GM23248 (cell line): Measurements from ENCODE around the gene MRE11. TPM values are rescaled to one million over a fixed set of nuclear protein-coding genes. Genes with fewer than 3 reads are reported as not detected.
"Not testable (repeated sequence)": the region's sequence is repeated elsewhere in the genome, so short reads cannot be mapped to it uniquely, and the experiment has no call there.

ENCODE experiments used
- DNase-seq: peaks from one replicate; pipeline ENCODE4 v3.0.0-alpha.2; 2015
- H2AFZ ChIP-seq: fragments of 200-600 bp; sonication (generic); 2 replicates; pipeline ENCODE4 v1.6.1; 2016; ENCODE audit warnings: antibody characterized with exemption
- H3F3A ChIP-seq: fragments of 200-600 bp; sonication (generic); 2 replicates; pipeline ENCODE4 v1.6.1; 2016; ENCODE audit warnings: mild to moderate bottlenecking, antibody characterized with exemption, mixed run types; ENCODE audit not compliant: insufficient read depth
- H3K27ac ChIP-seq: fragments of 200-600 bp; sonication (generic); 2 replicates; pipeline ENCODE4 v1.5.1; 2016; ENCODE audit warnings: mild to moderate bottlenecking
- H3K27me3 ChIP-seq: fragments of 200-600 bp; sonication (generic); replicated peaks from 2 replicates; pipeline ENCODE4 v1.6.1; 2016; ENCODE audit warnings: mild to moderate bottlenecking; ENCODE audit not compliant: insufficient read depth
- H3K36me3 ChIP-seq: fragments of 200-600 bp; sonication (generic); 2 replicates; pipeline ENCODE4 v1.6.1; 2016; ENCODE audit warnings: low read depth, mild to moderate bottlenecking
- H3K4me1 ChIP-seq: fragments of 200-600 bp; sonication (generic); 2 replicates; pipeline ENCODE4 v1.6.1; 2016; ENCODE audit warnings: mild to moderate bottlenecking; ENCODE audit not compliant: insufficient read depth
- H3K4me2 ChIP-seq: fragments of 200-600 bp; sonication (generic); one replicate; pipeline ENCODE4 v1.6.1; 2016; ENCODE audit warnings: mild to moderate bottlenecking; ENCODE audit not compliant: unreplicated experiment
- H3K4me3 ChIP-seq: fragments of 200-600 bp; sonication (generic); 2 replicates; pipeline ENCODE4 v1.5.1; 2016; ENCODE audit warnings: mild to moderate bottlenecking
- H3K79me2 ChIP-seq: fragments of 200-600 bp; sonication (generic); 2 replicates; pipeline ENCODE4 v1.6.1; 2016; ENCODE audit warnings: mild to moderate bottlenecking; ENCODE audit not compliant: insufficient read depth
- H3K9ac ChIP-seq: fragments of 200-600 bp; sonication (generic); 2 replicates; pipeline ENCODE4 v1.6.1; 2016; ENCODE audit warnings: mild to moderate bottlenecking
- H3K9me2 ChIP-seq: fragments of 200-600 bp; sonication (generic); 2 replicates; pipeline ENCODE4 v1.6.1; 2016; ENCODE audit warnings: mixed run types, mild to moderate bottlenecking, moderate library complexity; ENCODE audit not compliant: insufficient read depth
- H3K9me3 ChIP-seq: fragments of 200-600 bp; sonication (generic); one replicate; pipeline ENCODE4 v1.6.1; 2017; ENCODE audit warnings: low read depth
- H4K20me1 ChIP-seq: fragments of 200-600 bp; sonication (generic); 2 replicates; pipeline ENCODE4 v1.6.0; 2016; ENCODE audit not compliant: insufficient read depth
- EZH2 ChIP-seq: fragments of 200-600 bp; sonication (generic); IDR thresholded peaks from 2 replicates; pipeline ENCODE4 v1.6.1; 2018; ENCODE audit warnings: antibody characterized with exemption, mild to moderate bottlenecking; ENCODE audit not compliant: insufficient read depth, poor library complexity, severe bottlenecking
- EZH2phosphoT487 ChIP-seq: fragments of 200-600 bp; sonication (generic); IDR thresholded peaks from 2 replicates; pipeline ENCODE4 v1.6.1; 2018; ENCODE audit warnings: antibody characterized with exemption, moderate library complexity, mild to moderate bottlenecking, low read depth; ENCODE audit not compliant: insufficient read depth
- WGBS, 2 experiments: methylation state at CpG; one replicate each; pipeline ENCODE4 v1.1.6; 2015 to 2017; ENCODE audit warnings: low lambda C conversion rate in 2 of 2, low coverage in 1 of 2; ENCODE audit errors: missing lambda C conversion rate in 2 of 2; 5-methylcytosine and 5-hydroxymethylcytosine counted together
- in situ Hi-C: fragments of 300-500 bp; cut with MboI; formaldehyde crosslinking; loops from 2 replicates; pipeline ENCODE4 v1.15.0; 2020
- polyA plus RNA-seq: library from polyadenylated mRNA; unstranded; fragments of >200 nt; fragmentation: Nextera tagmentation; extraction: Ambion mirVana; gene quantifications from 2 replicates; pipeline ENCODE4 v1.2.1, GENCODE V29; 2016
- total RNA-seq: library from RNA; depleted of rRNA; stranded (reverse); fragments of >200 nt; shearing (Covaris generic); gene quantifications from 2 replicates; pipeline ENCODE4 v1.2.3, GENCODE V29; 2014

Gene MRE11
- total and polyA plus RNA-seq, 2 experiments from 2014 or later = 10.6 to 15.6 TPM

GRCh38 chr11:94513091-94513490 lies 19.4 kb upstream of the MRE11 start:
- in situ Hi-C loops = no loop called here
- H3K9me3 ChIP-seq = no peaks in the 10 kb centered on the region
- H3K79me2 ChIP-seq = no peaks in the 10 kb centered on the region
- H3K36me3 ChIP-seq = no peaks in the 10 kb centered on the region
- no peaks in the 10 kb centered on the region for H3K4me1 ChIP-seq
- H3F3A ChIP-seq = no peaks in the 10 kb centered on the region
- H3K9ac ChIP-seq = no peak overlapping the region
- no peaks in the 10 kb centered on the region for H4K20me1 ChIP-seq
- H2AFZ ChIP-seq = no peak overlapping the region
- H3K4me2 ChIP-seq = peak overlapping the region; percentile 96
- DNase-seq = no peak
- no peak overlapping the region for H3K4me3 ChIP-seq
- no peaks in the 10 kb centered on the region for H3K9me2 ChIP-seq
- H3K27ac ChIP-seq = no peak overlapping the region
- TF ChIP-seq EZH2phosphoT487 (no peak), EZH2 (no peak)
- WGBS, 2 experiments = 56 to 66% methylated on average over 2 of the region's 2 CpGs
- no peaks in the 10 kb centered on the region for H3K27me3 ChIP-seq

- Histone ChIP-seq H3K9me3 (no peaks in the 10 kb centered on the region), H3K9me2 (no peaks in the 10 kb centered on the region), H3K4me1 (no peaks in the 10 kb centered on the region), H3K79me2 (no peaks in the 10 kb centered on the region), H3F3A (no peaks in the 10 kb centered on the region), H3K4me2 (peak within 1 kb of the TSS; percentile 96), H3K9ac (peak within 1 kb of the TSS; percentile 33), H3K36me3 (no peaks in the 10 kb centered on the region), H3K4me3 (peak within 1 kb of the TSS; percentile 78), H3K27ac (no peak within 1 kb of the TSS), H4K20me1 (no peaks in the 10 kb centered on the region), H3K27me3 (no peaks in the 10 kb centered on the region), H2AFZ (peak within 1 kb of the TSS; percentile 84)
- in situ Hi-C loops = no loop called here
- DNase-seq = peak; percentile 71
- 17% methylated on average over 53 of the region's 53 CpGs for WGBS, 2 experiments
- TF ChIP-seq EZH2 = no peak
- no peak for TF ChIP-seq EZH2phosphoT487
Measured at GRCh38 chr11:94511932-94512781, 18.5 kb upstream of the MRE11 start, which contains the start of gene C11orf97. Gene C11orf97 (plus strand): TSS chr11:94512461. CDS start chr11:94512529, 68 bp downstream.

GRCh38 chr11:94507485-94507884 lies 13.8 kb upstream of the MRE11 start:
- Histone ChIP-seq H3K9me2 (no peaks in the 10 kb centered on the region), H3K9me3 (no peaks in the 10 kb centered on the region), H3K4me1 (no peaks in the 10 kb centered on the region), H3F3A (no peaks in the 10 kb centered on the region), H3K79me2 (no peaks in the 10 kb centered on the region), H3K36me3 (no peaks in the 10 kb centered on the region; the same call in 1 of the 2 replicates), H3K27me3 (no peaks in the 10 kb centered on the region), H3K4me2 (no peak overlapping the region), H4K20me1 (no peaks in the 10 kb centered on the region), H3K27ac (no peak overlapping the region), H2AFZ (no peak overlapping the region), H3K4me3 (no peak overlapping the region), H3K9ac (no peak overlapping the region)
- TF ChIP-seq EZH2 (no peak), EZH2phosphoT487 (no peak)
- 41 to 45% methylated on average over 4 of the region's 4 CpGs for WGBS, 2 experiments
- DNase-seq = peak; percentile 51
- in situ Hi-C loops = no loop called here

GRCh38 chr11:94506513-94506912 lies 12.9 kb upstream of the MRE11 start:
- in situ Hi-C loops, H3F3A ChIP-seq: not testable (repeated sequence)

More at GRCh38 chr11:94506513-94506912, 12.9 kb upstream of the MRE11 start:
- H3K4me2 ChIP-seq, H4K20me1 ChIP-seq, H3K9ac ChIP-seq, H3K4me1 ChIP-seq, H2AFZ ChIP-seq, H3K27ac ChIP-seq, H3K4me3 ChIP-seq, H3K36me3 ChIP-seq, DNase-seq, H3K9me2 ChIP-seq, H3K79me2 ChIP-seq, H3K9me3 ChIP-seq, H3K27me3 ChIP-seq: not testable (repeated sequence)
- 85 to 93% methylated on average over 5 of the region's 5 CpGs for WGBS, 2 experiments
